PC-9 (cell line): ENCODE measurements around the gene GFRA3.

Source experiments
- EZH2 ChIP-seq: fragments of 200-600 bp; sonication (generic); IDR thresholded peaks from 2 replicates; pipeline ENCODE4 v1.8.0; 2017; ENCODE audit warnings: antibody characterized with exemption, low read depth
- TF ChIP-seq, protein P1 (sequence below): fragments of 200-600 bp; sonication (generic); conservative IDR thresholded peaks from 2 replicates; pipeline ENCODE4 v1.6.1; 2017; ENCODE audit warnings: mixed run types, antibody characterized with exemption, mild to moderate bottlenecking, moderate library complexity

GRCh38 chr5:138257583-138257982, 16.8 kb downstream of the GFRA3 start:
- TF ChIP-seq, protein P1, sequence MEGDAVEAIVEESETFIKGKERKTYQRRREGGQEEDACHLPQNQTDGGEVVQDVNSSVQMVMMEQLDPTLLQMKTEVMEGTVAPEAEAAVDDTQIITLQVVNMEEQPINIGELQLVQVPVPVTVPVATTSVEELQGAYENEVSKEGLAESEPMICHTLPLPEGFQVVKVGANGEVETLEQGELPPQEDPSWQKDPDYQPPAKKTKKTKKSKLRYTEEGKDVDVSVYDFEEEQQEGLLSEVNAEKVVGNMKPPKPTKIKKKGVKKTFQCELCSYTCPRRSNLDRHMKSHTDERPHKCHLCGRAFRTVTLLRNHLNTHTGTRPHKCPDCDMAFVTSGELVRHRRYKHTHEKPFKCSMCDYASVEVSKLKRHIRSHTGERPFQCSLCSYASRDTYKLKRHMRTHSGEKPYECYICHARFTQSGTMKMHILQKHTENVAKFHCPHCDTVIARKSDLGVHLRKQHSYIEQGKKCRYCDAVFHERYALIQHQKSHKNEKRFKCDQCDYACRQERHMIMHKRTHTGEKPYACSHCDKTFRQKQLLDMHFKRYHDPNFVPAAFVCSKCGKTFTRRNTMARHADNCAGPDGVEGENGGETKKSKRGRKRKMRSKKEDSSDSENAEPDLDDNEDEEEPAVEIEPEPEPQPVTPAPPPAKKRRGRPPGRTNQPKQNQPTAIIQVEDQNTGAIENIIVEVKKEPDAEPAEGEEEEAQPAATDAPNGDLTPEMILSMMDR: no peak
- no peak for TF ChIP-seq EZH2
